Tibial nerve (tissue), 4 donors: ENCODE data around the gene P2RX7. TPM values are rescaled to one million over a fixed set of nuclear protein-coding genes. Genes with fewer than 3 reads are reported as not detected.

Experiments used
- DNase-seq, 2 donors: peaks; one replicate each; pipeline ENCODE4 v3.0.0-alpha.2; 2019; ENCODE audit warnings: low spot score in 2 of 2
- H3K27ac ChIP-seq, 4 donors: fragments of 200-600 bp; sonication (generic) in 3 of 4; one replicate each; pipeline ENCODE4 v1.5.1; 2017 to 2019; ENCODE audit warnings: mild to moderate bottlenecking in 1 of 4
- H3K27me3 ChIP-seq, 2 donors: fragments of 200-600 bp; sonication (generic) in 1 of 2; one replicate each; pipeline versions ENCODE4 v1.5.1 to v1.6.0; 2017 to 2019
- H3K36me3 ChIP-seq, 3 donors: fragments of 200-600 bp; sonication (generic); one replicate each; pipeline ENCODE4 v1.5.1; 2018 to 2019
- H3K4me1 ChIP-seq, 4 donors: fragments of 200-600 bp; sonication (generic) in 3 of 4; one replicate each; pipeline ENCODE4 v1.5.1; 2017 to 2019
- H3K4me3 ChIP-seq, 4 donors: fragments of 200-600 bp; sonication (generic) in 3 of 4; one replicate each; pipeline ENCODE4 v1.5.1; 2017 to 2019; ENCODE audit warnings: mild to moderate bottlenecking in 1 of 4, moderate library complexity in 1 of 4
- H3K9me3 ChIP-seq, 4 donors: fragments of 200-600 bp; sonication (generic) in 3 of 4; one replicate each; pipeline ENCODE4 v1.5.1; 2017 to 2019
- EP300 ChIP-seq, 2 donors: sonication (generic); formaldehyde crosslinking; IDR thresholded peaks; one replicate each; pipeline ENCODE4 v1.6.1; 2017; ENCODE audit warnings: antibody characterized with exemption in 2 of 2, mild to moderate bottlenecking in 1 of 2
- POLR2A ChIP-seq, 2 donors: fragments of 450-650 bp; IDR thresholded peaks; one replicate each; pipeline ENCODE4 v1.6.1; 2017; ENCODE audit warnings: antibody characterized with exemption in 2 of 2, mild to moderate bottlenecking in 2 of 2, moderate library complexity in 2 of 2
- WGBS, 2 donors: methylation state at CpG; one replicate each; pipeline ENCODE4 v1.1.5; 2018; 5-methylcytosine and 5-hydroxymethylcytosine counted together
- total RNA-seq, 4 donors: library from RNA; depleted of rRNA; stranded (reverse); fragments of >200 nt; gene quantifications; one replicate each; pipeline ENCODE4 v1.1.0, GENCODE V29; 2016
- TF ChIP-seq, protein P1 (sequence below), 5 experiments: fragments of 200-600 bp in 3 of 5; fragments of 450-650 bp in 2 of 5; sonication (generic) in 3 of 5; IDR thresholded peaks; one replicate each; pipeline ENCODE4 v1.5.1; 2016 to 2019; ENCODE audit warnings: antibody characterized with exemption in 5 of 5, mild to moderate bottlenecking in 3 of 5, moderate library complexity in 2 of 5

P2RX7 gene
- total RNA-seq, 4 donors from 2014 or later = 5.2 to 13.8 (median 9.5) TPM

DNA sequence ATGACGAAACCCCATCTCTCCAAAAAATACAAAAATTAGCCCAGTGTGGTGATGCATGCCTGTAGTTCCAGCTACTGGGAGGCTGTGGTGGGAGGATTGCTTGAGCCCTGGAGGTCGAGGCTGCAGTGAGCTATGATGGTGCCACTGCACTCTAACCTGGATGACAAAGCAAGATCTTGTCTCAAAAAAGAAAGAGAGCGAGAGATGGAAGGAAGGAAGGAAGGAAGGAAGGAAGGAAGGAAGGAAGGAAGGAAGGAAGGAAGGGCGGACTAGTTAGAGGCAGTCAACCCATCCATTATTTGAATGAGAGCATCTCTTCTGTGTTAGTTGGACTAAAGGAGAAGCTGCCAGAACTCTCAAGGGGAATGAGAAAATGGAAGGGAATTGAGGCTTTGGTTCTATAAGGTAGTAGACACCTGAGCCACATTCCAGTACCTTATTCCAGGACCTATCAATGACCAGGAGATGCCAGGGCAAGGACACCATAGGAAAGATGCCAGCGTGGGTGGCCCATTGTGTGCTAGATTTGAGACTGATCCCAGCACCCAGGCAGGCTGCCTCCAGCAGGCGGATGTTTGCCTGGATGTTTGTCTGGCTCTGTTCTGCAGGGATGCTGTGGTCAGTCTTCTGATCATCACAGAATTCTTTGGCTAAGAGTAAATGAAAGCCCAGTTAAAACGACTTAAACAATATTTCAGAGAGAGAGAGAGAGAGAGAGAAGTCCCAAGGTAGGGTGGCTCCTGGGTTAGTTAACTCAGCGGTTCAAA lies 11.5 kb upstream of the P2RX7 start:
- H3K27ac ChIP-seq = no peak overlapping the region
- no peak for TF ChIP-seq EP300 (IDR thresholded peaks at IDR 0.05)
- no peaks in the 10 kb centered on the region for H3K4me1 ChIP-seq
- WGBS, 2 donors = 75 to 79% methylated on average over 8 of the region's 8 CpGs
- H3K27me3 ChIP-seq = no peaks in the 10 kb centered on the region
- H3K4me3 ChIP-seq = no peak overlapping the region
- H3K36me3 ChIP-seq = no peaks in the 10 kb centered on the region
- no peaks in the 10 kb centered on the region for H3K9me3 ChIP-seq
- DNase-seq = no peak

DNA sequence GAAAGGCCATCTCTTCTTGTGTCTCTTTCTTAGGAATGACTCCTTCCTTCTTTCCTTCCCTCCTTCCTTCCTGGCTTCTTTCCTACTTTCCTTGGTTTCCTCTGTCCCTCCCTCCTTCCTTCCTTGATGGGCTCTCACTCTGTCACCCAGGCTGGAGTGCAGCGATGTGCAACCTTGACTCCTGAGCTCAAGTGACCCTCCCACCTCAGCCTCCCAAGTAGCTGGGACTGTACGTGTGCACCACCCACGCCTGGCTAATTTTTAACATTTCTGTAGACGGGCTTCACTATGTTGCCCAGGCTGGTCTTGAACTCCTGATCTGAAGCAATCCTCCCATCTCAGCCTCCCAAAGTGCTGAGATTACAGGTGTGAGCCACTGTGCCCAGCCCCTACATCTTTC lies 10.9 kb upstream of the P2RX7 start:
- TF ChIP-seq, protein P1, sequence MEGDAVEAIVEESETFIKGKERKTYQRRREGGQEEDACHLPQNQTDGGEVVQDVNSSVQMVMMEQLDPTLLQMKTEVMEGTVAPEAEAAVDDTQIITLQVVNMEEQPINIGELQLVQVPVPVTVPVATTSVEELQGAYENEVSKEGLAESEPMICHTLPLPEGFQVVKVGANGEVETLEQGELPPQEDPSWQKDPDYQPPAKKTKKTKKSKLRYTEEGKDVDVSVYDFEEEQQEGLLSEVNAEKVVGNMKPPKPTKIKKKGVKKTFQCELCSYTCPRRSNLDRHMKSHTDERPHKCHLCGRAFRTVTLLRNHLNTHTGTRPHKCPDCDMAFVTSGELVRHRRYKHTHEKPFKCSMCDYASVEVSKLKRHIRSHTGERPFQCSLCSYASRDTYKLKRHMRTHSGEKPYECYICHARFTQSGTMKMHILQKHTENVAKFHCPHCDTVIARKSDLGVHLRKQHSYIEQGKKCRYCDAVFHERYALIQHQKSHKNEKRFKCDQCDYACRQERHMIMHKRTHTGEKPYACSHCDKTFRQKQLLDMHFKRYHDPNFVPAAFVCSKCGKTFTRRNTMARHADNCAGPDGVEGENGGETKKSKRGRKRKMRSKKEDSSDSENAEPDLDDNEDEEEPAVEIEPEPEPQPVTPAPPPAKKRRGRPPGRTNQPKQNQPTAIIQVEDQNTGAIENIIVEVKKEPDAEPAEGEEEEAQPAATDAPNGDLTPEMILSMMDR (IDR thresholded peaks at IDR 0.05) = no peak
- no peak for TF ChIP-seq POLR2A (IDR thresholded peaks at IDR 0.05)
- no peak for TF ChIP-seq EP300 (IDR thresholded peaks at IDR 0.05)
- H3K36me3 ChIP-seq = no peaks in the 10 kb centered on the region
- no peak overlapping the region for H3K4me3 ChIP-seq
- H3K9me3 ChIP-seq = no peaks in the 10 kb centered on the region
- DNase-seq = no peak
- no peak overlapping the region for H3K27ac ChIP-seq
- WGBS, 2 donors = 70 to 78% methylated on average over 4 of the region's 4 CpGs
- H3K27me3 ChIP-seq = no peaks in the 10 kb centered on the region
- peaks cover 0 to under 1% (median 0%) of the 10 kb centered on the region in 4 donors for H3K4me1 ChIP-seq

DNA sequence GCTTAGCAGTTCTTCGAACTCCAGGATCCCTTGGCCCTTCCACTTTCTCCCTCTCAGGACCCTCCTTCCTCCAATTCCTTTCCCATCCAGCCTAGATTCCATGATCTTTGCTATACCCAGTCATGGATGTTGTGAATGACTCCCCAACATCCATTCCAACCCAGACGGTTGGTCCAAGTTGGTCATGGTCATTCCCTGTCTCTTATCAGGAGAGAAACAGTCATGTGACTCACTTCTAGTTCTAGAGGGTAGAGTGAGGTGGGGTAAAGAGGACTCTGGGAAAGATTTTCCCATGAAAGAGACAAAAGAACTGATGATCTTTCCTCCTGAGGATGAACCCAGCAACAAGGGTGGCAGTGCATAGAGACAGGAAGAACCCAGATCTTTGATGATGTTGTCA lies 9.2 kb upstream of the P2RX7 start:
- Histone ChIP-seq H3K27ac (no peak overlapping the region), H3K27me3 (no peaks in the 10 kb centered on the region), H3K36me3 (no peaks in the 10 kb centered on the region), H3K9me3 (no peaks in the 10 kb centered on the region), H3K4me3 (no peak overlapping the region), H3K4me1 (peaks cover 0 to 15% (median under 1%) of the 10 kb centered on the region in 4 donors)
- WGBS, 2 donors = 84 to 91% methylated on average over 2 of the region's 2 CpGs
- TF ChIP-seq, protein P1 (IDR thresholded peaks at IDR 0.05) = no peak
- TF ChIP-seq POLR2A (IDR thresholded peaks at IDR 0.05) (no peak), EP300 (IDR thresholded peaks at IDR 0.05) (no peak)
- no peak for DNase-seq

DNA sequence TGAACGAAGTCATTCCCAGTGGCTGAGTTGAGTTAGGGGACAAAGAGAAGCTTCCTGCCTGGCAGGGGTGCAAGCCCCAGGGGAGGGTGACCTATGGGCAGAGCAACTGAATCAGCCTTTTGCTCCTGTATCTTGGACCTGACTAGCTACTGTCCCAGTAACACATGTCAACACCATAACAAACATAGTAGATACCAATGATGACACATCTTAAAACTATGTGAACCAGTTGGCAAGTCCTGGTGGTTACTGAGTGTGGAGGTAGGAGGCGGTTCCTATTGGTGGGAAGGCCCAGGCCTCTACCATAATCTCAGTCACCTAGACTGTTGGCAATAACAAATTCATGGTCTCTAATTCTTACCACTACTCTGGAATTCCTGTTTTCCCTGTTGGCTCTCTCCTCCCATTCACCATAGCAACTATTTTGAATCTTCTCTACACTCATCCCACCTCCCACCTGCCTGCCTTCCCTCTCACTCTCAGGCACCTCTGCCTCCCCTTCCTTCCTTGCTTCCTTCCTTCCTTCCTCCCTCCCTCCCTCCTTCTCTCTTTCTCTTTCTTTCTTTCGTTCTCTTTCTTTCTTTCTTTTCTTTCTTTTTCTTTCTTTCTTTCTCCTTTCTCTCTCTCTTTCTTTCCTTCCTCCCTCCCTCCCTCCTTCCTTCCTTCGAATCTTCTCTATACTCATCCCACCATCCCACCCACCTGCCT lies 8.1 kb upstream of the P2RX7 start:
- peaks cover 0 to 23% (median 7%) of the 10 kb centered on the region in 4 donors for H3K4me1 ChIP-seq
- WGBS, 2 donors = 86 to 88% methylated on average over 4 of the region's 4 CpGs
- DNase-seq = no peak
- no peaks in the 10 kb centered on the region for H3K27me3 ChIP-seq
- no peak overlapping the region for H3K4me3 ChIP-seq
- no peak for TF ChIP-seq EP300 (IDR thresholded peaks at IDR 0.05)
- TF ChIP-seq, protein P1 (IDR thresholded peaks at IDR 0.05) = no peak
- TF ChIP-seq POLR2A (IDR thresholded peaks at IDR 0.05) = no peak
- H3K27ac ChIP-seq = no peak overlapping the region
- H3K36me3 ChIP-seq = no peaks in the 10 kb centered on the region
- H3K9me3 ChIP-seq = no peaks in the 10 kb centered on the region

DNA sequence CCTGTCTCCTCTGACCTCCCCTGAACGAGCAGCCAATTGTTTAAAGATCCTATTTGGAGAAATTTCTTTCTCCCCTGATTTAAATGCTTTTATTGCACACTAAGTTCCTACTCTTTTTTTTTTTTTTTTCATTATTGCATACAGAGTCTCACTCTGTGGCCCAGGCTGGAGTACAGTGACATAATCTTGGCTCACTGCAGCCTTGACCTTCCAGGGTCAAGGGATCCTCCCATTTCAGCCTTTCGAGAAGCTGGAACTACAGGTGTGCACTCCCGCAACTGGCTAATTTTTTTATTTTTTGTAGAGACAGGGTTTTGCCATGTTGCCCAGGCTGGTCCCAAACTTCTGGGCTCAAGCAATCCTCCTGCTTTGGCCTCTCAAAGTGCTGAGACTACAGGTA lies 5.2 kb upstream of the P2RX7 start:
- H3K27me3 ChIP-seq = no peaks in the 10 kb centered on the region
- H3K36me3 ChIP-seq = no peaks in the 10 kb centered on the region
- TF ChIP-seq, protein P1 (IDR thresholded peaks at IDR 0.05) = no peak
- TF ChIP-seq POLR2A (IDR thresholded peaks at IDR 0.05) (no peak), EP300 (IDR thresholded peaks at IDR 0.05) (no peak)

More for the DNA sequence above, 5.2 kb upstream of the P2RX7 start:
- H3K4me1 ChIP-seq = peaks cover 0 to 42% (median 17%) of the 10 kb centered on the region in 4 donors
- WGBS, 2 donors = 51 to 53% methylated on average over 3 of the region's 3 CpGs
- H3K4me3 ChIP-seq = no peak overlapping the region
- DNase-seq = no peak
- no peaks in the 10 kb centered on the region for H3K9me3 ChIP-seq
- peak overlapping the region in 1 of 4 donors; percentile 93 for H3K27ac ChIP-seq
